ENCODE results near the gene COPRS. TPM values are rescaled to one million over a fixed set of nuclear protein-coding genes. Genes with fewer than 3 reads are reported as not detected.

COPRS gene, protein sequence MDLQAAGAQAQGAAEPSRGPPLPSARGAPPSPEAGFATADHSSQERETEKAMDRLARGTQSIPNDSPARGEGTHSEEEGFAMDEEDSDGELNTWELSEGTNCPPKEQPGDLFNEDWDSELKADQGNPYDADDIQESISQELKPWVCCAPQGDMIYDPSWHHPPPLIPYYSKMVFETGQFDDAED
- total RNA-seq (2014; rRNA removed; shearing (Covaris generic)), result 194 and 199 TPM in 2 replicates

DNA sequence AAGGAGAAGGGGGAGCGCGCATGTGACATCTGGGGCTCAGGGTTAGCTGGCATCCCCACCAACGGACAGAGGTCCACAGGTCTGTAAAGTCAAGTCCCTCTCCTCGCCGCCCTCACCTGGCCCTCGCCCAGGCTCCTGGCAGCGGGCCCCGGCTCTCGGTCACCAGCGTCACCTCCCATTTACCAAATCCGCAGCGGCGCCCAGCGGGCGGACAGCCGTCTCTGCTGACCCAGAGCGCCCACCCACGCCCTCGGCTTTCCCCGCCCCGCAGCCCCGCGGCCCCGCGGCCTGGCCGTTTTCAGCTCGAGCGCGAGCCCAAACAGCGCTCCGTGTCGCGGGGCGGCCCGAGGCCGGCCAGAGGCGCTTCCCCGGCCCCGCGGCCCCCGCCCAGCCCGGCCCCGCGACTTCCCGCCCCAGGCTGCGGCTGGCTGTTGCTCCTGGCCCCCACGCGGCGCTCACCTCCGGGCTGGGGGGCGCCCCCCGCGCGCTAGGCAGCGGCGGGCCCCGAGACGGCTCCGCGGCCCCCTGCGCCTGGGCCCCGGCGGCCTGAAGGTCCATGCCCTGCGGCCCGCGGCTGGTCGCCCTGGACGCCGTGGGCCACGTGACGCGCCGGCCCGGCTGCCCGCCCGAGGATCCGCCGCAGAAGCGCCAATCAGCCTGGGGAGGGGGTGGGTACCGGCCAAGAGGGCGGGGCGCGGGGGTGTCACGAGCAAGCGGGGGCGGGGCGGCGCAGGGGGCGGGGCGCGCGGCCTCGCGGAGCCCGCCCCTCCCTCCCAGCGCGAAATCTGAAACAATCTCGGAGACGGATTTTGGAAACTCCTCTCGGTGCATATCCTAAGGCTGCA, at the start of gene COPRS:
COPRS (minus strand) TSS at position 603 of the 845 bp plus-strand sequence; CDS start at position 558, 45 bp downstream.
- DNase-seq (ENCODE audit: low read depth), result peak; percentile 95

DNA sequence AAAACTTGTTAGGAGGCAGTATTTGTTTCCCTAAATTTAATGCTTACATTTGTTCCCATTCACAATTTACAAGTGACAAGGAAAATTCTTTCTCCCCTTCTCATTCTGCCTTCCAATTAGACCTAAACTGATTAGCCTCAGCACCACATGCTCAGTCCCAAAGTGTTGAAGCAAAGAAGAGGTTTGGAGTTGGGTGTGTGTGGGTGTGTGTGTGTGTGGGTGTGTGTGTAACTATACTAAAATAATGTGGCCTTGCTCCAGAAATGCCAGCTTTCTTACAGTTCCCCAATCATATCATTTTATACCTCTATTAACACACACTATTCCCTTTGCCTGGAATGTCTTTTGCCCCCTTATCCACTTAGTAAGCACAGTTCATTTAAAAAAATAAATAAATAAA, 49.3 kb upstream of the COPRS start:
- no peak for DNase-seq (ENCODE audit: low read depth)

DNA sequence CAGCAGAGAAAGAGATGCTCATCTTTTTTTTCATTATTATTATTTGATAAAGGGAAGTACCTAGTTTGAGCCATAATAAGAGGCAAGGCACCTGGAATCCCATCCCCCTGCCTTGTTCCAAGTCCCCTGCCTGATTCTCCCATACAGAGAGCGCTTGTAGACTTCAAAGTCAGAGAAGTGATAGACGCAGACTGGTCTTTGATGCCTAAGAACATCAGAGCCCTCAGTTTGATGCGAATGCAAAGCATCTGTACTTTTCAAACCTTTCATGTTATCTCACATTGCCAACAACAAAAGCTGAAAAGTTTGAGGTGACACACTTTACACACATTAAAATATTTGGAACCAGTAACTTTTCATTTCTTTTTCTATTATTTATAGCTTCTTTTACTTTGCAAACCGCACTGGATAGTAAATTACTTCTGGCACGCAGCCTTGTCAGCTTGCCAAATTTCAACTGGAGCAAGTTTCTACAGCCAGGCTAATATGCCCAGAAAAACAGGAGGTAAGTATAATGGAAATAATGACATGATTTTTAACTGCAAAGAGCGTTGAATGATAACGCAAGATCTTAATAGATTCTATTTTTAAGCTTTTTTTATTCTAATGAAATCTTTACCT, 48.4 kb upstream of the COPRS start:
- DNase-seq (ENCODE audit: low read depth), result peak; percentile 41

DNA sequence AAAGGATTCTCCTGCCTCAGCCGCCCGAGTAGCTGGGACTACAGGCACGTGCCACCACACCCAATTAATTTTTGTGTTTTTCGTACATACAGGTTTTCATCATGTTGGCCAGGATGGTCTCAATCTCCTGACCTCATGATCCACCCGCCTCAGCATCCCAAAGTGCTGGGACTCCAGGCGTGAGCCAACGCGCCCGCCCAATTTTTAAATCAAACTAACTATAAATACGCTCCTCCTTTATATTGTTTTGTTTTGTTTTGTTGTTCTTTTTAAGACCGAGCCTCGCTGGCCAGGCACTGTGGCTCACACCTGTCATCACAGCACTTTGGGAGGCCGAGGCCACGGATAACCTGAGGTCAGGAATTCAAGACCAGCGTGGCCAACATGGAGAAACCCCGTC, 44.4 kb upstream of the COPRS start:
- DNase-seq (ENCODE audit: low read depth), result no peak

DNA sequence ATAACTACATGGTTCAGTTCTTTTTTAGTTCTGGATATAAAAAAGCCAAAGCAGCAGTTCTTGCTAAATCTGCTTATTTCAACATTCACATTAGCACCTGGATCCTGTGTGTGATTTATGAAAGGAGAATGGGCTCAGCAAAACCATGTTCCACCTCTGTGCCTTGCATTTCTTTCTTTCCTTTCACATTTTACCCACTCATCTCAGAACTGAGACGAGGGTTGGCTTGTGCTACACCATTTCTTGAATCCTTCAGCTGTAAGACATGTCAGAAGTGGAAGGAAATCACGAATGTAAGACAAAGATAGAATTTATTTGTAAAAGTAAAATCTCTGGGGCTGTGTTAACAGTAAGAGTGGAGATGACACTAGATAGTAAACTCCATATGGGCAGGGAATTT, 43.6 kb upstream of the COPRS start:
- DNase-seq (ENCODE audit: low read depth), result no peak

DNA sequence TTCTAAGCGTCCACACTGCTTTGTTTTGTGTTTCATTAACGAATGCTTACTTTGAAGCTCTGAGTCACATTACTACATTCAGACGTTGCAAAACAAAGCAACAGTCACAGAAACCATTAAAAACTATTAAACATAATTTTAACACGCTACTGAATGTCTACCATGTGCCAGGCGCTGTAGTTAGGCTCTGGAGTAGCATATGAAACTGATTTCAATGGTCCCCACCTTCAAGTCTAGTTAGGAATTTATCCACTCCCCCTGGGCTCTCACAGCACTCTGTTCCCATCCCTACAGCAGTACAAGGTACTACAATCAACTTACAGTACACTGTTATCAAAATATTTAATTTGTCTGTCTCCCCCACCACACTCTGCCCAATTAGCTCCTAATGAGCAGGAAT, 41.8 kb upstream of the COPRS start:
- DNase-seq (ENCODE audit: low read depth), result no peak

DNA sequence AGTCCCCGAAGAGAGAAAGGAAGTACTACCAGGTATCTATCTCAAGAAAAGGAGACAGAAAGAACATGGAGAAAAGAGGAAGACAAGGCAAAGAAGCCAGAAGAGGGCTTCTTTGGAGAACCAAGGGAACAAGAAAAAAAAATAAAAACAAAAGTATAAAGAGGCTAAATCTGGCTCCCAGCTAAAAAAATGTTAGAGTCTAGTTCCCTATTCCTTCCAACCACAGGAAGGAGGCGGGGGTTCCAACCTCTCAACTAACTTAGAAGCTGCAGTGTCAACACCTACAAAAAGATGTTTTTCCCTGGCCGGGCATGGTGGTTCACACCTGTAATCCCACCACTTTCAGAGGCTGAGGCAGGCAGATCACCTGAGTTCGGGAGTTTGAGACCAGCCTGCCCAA, 29.1 kb upstream of the COPRS start:
- no peak for DNase-seq (ENCODE audit: low read depth)

DNA sequence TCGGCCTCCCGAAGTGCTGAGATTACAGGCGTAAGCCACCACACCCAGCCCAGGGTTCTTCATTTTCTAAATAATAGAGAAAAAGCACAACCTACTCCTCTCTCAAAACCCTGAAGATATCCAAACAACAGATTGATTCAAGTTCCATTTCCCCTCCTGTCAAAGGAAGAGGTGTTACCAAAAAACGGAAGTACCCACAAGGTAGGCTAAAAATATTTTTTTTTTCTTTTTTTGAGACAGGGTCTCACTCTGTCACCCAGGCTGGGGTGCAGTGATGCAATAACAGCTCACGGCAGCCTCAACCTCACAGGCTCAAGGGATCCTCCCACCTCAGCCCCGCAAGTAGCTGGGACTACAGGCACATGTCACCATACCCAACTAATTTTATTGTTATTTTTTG, 23.5 kb upstream of the COPRS start:
- no peak for DNase-seq (ENCODE audit: low read depth)

DNA sequence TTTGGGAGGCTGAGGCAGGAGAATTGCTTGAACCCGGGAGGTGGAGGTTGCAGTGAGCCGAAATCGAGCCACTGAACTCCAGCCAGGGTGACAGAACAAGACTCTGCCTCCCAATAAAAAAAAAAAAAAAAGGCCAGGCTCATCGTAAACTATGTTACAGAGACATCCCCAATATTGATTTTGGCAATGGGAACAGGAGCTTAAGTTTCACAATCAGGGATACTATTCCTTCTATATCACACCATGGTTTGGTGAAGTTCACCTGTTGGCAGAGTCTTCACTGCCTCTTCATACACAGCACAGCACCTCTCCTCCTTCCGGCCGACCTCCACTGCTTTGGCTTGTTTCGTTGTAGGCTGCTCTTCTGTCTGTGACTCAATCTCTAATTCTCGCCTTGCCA, 21.3 kb upstream of the COPRS start:
- DNase-seq (ENCODE audit: low read depth), result no peak

DNA sequence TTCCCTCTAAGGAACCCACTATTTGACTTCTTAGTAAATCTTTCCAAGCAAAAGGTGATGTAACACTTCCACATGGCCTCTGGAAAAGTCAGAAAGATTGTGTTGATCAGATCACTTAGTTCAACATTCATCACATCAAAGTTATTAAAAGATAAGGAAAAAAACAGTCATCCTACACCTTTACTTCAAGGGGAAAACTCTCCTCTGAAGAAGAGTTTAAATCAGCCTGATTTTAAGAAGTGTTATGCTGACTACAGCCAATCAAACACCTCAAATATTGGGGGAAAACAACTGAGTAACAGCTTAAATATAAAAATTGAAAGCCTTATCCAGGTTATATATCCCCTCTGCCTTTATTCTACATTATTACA, 19.6 kb upstream of the COPRS start:
- DNase-seq (ENCODE audit: low read depth), result no peak

DNA sequence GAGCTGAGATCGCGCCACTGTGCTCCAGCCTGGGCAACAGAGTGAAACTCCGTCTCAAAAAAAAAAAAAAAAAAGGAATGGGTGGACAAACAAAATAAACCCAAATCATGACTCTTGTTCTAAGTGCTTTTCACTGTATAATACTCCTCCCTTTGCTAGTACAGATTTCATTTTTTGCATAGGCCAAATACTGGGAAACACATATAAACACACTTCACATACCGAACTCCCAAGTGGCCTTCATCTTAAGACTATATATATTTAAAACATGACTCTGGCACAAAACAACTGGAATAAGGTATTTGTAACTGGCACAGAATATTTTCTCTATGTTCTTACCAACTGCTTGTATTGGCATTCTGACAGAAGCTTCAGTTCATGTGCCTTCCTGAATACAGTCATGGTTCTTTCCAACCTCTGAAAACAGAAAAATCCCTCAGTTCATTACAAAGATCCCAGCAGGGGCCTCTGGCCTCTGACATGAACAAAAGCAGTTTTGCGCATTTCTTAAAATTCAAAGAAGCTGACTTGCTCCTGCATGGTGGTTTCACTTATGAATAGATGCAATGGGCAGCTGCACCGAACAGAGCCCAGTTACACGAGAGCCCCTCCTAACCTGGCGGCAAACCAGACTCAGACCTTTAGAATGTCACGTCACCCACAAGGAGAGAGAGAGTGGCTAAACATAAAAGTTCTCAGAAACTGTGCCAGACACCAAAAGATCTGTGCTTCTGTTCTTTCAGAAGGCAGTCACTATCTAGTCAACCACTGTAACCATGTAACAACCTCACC, 19.1 kb upstream of the COPRS start:
- DNase-seq (ENCODE audit: low read depth), result no peak

DNA sequence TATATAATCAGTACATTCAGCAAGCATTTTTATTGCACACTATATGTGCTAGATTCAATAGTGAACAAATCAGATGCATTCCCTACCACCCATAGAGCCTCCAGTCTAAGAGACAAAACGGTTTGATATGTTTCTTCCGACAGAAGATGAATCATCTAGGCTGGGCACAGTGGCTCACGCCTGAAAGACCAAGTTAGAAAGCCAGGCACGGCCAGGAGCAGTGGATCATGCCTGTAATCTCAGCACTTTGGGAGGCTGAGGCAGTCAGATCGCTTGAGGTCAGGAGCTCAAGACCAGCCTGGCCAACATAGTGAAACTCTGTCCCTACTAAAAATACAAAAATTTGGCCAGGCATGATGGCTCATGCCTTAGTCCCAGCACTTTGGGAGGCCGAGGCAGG, 18.3 kb upstream of the COPRS start:
- peak; percentile 21 for DNase-seq (ENCODE audit: low read depth)

DNA sequence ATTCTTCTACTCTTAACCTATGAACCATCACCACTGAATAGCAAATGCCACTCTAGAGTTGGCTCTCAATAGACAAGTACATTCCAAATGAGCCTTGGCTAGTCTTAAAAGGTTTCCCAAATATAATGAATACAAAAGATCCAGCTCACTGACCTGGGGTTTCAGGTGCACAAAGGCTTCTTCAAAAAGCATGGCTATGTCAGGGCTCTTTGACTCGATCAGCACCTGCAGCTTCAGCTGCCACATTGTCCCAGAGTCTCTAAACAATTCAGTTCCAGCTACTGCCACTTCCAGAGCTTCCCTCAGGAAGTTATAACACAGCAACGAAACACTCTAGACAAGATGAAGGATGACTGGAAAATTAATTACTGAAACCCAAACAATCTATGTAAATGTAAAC, 16.0 kb upstream of the COPRS start:
- DNase-seq (ENCODE audit: low read depth), result no peak

DNA sequence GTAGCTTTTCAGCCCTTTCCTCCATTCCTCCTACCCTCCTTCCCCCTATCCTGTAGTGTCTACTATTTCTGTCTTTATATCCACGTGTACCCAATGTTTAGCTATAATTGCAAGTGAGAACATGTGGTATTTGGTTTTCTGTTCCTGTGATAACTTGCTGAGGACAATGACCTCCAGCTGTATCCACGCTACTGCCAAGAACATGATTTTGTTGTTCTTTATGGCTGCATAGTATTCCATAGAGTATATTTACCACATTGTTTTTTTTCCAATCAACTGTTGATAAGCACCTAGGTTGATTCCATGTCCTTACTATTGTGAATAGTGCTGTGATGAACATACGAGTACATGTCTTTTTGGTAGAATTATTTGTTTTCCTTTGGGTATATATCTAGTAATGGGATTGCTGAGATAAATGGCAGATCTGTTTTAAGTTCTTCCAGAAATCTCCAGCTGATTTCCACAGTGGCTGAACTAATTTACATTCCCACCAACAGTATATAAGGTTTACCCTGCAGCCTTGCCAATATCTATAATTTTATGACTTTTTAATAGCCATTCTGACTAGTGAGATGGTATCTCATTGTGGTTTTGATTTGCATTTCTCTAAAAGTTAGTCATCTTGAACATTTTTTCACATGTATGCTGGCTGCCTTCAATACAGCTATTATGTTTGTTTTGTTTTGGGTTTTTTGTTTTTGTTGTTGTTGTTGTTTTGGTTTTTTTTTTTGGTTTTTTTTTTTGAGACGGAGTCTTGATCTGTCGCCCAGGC, 10.9 kb upstream of the COPRS start:
- no peak for DNase-seq (ENCODE audit: low read depth)

DNA sequence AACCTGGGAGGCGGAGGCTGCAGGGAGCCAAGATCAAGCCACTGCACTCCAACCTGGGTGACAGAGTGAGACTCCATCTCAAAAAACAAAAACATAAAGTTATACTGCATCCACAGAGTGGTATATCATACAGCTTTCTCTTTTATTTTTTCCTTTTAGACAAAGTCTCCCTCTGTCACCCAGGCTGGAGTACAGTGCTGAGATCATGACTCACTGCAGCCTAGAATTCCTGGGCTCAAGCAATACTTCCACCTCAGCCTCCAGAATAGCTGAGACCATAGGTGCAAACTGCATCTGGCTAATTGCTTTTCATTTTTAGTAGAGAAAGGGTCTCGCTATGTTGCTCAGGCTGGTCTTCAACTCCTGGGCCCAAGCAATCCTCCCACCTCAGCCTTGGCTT, 10.0 kb upstream of the COPRS start:
- DNase-seq (ENCODE audit: low read depth), result no peak

DNA sequence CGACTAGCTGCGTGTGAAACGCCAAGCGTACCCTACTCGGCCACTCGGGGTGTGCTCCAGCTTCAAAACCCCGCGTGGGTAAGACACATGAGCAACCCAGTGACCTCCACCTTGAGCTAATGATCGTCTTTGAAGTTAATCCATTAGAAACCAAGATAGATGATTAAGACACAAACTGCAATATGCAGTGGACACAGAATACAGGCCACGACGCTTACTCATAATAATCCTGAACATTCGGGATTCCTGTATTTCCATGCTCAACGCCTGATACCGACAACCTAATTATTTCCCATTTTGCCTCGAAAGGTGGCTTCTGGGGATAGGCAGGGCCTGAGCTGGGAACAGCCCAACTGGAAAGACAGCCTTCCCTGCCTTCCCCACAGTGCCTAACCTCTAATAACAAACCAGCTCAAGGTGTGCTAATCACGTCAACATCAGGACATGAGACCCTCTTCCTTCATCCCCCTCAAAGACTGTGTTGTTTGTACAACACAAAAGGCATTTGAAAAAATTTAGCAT, 504 bp upstream of the COPRS start:
- no peak for DNase-seq (ENCODE audit: low read depth)

DNA sequence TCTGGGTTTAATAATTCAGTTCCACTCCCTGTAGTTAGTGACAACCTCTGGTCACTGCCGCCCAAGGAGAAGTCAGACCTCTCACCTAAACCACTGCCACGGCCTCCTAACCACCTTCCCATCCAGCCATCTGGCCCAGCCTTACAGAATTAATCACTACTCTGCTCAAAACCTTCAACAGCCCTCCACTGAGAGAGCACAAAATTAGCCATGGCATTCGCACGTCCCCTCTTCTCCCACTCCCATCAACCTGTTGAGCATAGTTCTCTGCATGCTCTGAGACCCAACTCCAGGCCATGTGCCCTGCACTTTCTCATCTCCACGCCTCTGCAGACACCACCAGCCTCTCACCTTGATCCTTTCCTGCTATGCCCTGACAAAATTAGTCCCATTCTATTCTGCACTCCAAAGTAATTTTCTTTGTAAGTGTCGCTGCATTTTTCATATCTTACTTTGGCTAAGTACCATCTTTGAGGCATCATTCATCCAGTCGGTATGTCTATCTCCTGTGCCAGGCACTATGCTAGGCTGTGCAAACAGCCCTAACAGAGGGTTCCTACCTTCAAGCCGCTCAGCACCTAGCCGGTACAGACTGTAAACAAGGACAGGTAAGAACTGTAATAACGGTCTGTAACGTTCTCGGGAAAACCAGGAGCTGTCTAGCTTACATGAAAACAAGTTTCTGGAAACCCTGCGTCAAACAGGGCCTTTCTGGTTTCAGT, 963 bp downstream of the COPRS start:
- DNase-seq (ENCODE audit: low read depth), result no peak

DNA sequence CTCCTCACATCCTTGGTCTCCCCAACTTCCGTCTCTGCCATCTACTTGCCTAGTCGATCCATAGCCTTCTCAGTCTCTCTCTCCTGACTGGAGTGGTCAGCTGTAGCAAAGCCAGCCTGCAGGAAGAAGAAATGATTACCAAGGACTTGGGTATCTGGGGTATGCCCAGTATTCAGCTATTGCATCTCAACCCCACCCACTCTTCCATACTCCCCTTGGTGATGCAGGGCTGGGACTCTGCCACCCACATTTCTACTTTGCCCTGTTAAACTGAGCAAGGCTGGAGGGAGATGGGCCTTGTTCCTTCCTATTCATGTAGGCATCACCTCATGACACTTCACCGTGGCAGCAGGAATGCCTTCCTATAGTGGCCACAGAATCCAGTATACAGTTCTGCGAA, 2.3 kb downstream of the COPRS start:
- no peak for DNase-seq (ENCODE audit: low read depth)

DNA sequence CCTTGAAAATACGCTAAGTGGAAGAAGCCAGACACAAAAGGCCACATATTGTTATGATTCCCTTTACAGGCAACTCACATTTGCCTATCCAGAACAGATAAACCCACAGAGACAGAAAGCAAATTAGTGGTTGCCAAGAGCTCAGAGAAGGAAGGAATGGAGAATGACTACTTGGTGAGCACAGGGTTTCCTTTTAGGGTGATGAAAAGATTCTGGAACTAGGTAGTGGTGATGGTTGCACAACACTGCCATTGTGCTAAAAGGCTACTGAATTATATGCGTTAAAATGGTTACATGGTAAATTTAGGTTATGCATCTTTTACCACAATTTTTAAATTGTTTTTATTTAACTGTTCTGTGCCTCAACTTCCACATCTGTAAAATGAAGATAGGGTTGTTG, 4.4 kb downstream of the COPRS start:
- no peak for DNase-seq (ENCODE audit: low read depth)

DNA sequence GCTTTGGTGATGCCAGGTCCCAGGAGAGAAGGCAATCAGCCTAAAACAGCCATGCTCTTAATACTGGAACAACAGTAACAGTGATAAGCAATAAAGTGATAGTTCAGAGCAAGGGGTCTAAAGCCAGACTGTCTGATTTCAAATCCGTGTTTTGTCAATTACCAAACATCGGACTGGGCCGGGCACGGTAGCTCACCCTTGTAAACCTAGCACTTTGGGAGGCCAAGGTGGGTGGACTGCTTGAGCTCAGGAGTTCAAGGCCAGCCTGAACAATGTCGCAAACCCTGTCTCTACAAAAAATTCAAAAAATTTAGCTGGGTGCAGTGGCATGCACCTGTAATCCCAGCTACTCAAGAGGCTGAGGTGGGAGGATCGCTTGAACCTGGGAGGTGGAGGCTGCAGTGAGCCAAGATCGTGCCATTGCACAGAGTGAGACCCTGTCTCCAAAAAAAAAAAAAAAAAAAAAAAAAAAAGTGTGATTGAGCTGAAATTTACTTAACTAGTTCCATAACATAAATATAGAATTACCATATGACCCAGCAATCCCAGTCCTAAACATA, 5.1 kb downstream of the COPRS start:
- DNase-seq (ENCODE audit: low read depth), result no peak

All from Daoy (cell line).